Smooth muscle cell (in vitro differentiated cells): ENCODE results near the gene MBTD1. TPM values are rescaled to one million over a fixed set of nuclear protein-coding genes. Genes with fewer than 3 reads are reported as not detected.

ENCODE experiments used
- DNase-seq: peaks from one replicate; lab custom pipeline; 2025; ENCODE audit not compliant: unreplicated experiment; lab: John Stamatoyannopoulos, UW
- H2AFZ ChIP-seq: fragments of 200-600 bp; sonication (generic); 2 replicates; pipeline ENCODE4 v1.6.0; 2016; ENCODE audit warnings: antibody characterized with exemption, low read depth, mild to moderate bottlenecking
- H3F3A ChIP-seq: fragments of 200-600 bp; sonication (generic); 2 replicates; pipeline ENCODE4 v1.6.0; 2017; ENCODE audit warnings: antibody characterized with exemption, low read depth
- H3K27ac ChIP-seq: fragments of 200-600 bp; sonication (generic); 2 replicates; pipeline ENCODE4 v1.5.1; 2016; ENCODE audit warnings: low read depth, mild to moderate bottlenecking
- H3K27me3 ChIP-seq: fragments of 200-600 bp; sonication (generic); 2 replicates; pipeline ENCODE4 v1.6.1; 2016; ENCODE audit warnings: low read depth, mild to moderate bottlenecking
- H3K36me3 ChIP-seq: fragments of 200-600 bp; sonication (generic); 2 replicates; pipeline ENCODE4 v1.5.1; 2016; ENCODE audit warnings: low read depth
- H3K4me1 ChIP-seq: fragments of 200-600 bp; sonication (generic); 2 replicates; pipeline ENCODE4 v1.5.1; 2016; ENCODE audit warnings: low read depth
- H3K4me2 ChIP-seq: fragments of 200-600 bp; sonication (generic); 2 replicates; pipeline ENCODE4 v1.6.0; 2016; ENCODE audit warnings: mild to moderate bottlenecking
- H3K4me3 ChIP-seq: fragments of 200-600 bp; sonication (generic); 2 replicates; pipeline ENCODE4 v1.5.1; 2016; ENCODE audit warnings: mild to moderate bottlenecking
- H3K79me2 ChIP-seq: fragments of 200-600 bp; sonication (generic); 2 replicates; pipeline ENCODE4 v1.6.0; 2016; ENCODE audit warnings: low read depth, mild to moderate bottlenecking
- H3K9ac ChIP-seq: fragments of 200-600 bp; sonication (generic); 2 replicates; pipeline ENCODE4 v1.6.0; 2016; ENCODE audit warnings: low read depth
- H3K9me3 ChIP-seq: fragments of 200-600 bp; sonication (generic); replicated peaks from 2 replicates; pipeline ENCODE4 v1.5.1; 2016; ENCODE audit warnings: low read depth
- H4K20me1 ChIP-seq: fragments of 200-600 bp; sonication (generic); 2 replicates; pipeline ENCODE4 v1.6.0; 2016; ENCODE audit warnings: low read depth
- CTCF ChIP-seq: fragments of 200-600 bp; sonication (generic); IDR thresholded peaks from 2 replicates; pipeline ENCODE4 v1.5.1; 2017; ENCODE audit warnings: borderline replicate concordance, mild to moderate bottlenecking, antibody characterized with exemption; ENCODE audit not compliant: insufficient read depth, poor library complexity, severe bottlenecking
- WGBS: methylation state at CpG from one replicate; pipeline ENCODE4 v1.1.7; 2016; ENCODE audit warnings: low lambda C conversion rate; 5-methylcytosine and 5-hydroxymethylcytosine counted together
- polyA plus RNA-seq: library from polyadenylated mRNA; unstranded; fragments of >200 nt; fragmentation: Nextera tagmentation; extraction: Ambion mirVana; gene quantifications from 2 replicates; pipeline ENCODE4 v1.2.1, GENCODE V29; 2016
- total RNA-seq: library from RNA; depleted of rRNA; stranded (reverse); fragments of >200 nt; gene quantifications from 2 replicates; pipeline ENCODE4 v1.2.3, GENCODE V29; 2014

MBTD1 gene
- total and polyA plus RNA-seq, 2 experiments from 2014 or later, result 1.3 to 11.3 TPM

GRCh38 chr17:51256101-51256500 lies 3.7 kb downstream of the MBTD1 start:
- H3K9ac ChIP-seq, result no peak overlapping the region
- no peak overlapping the region for H3K4me2 ChIP-seq
- no peak overlapping the region for H3K4me3 ChIP-seq
- no peaks in the 10 kb centered on the region for H3K27me3 ChIP-seq
- H3F3A ChIP-seq, result no peaks in the 10 kb centered on the region
- no peak overlapping the region for H3K27ac ChIP-seq
- H2AFZ ChIP-seq, result no peak overlapping the region
- H4K20me1 ChIP-seq, result peaks cover 28% of the 10 kb centered on the region
- TF ChIP-seq CTCF, result no peak
- H3K79me2 ChIP-seq, result peaks cover 82% of the 10 kb centered on the region
- 97% methylated on average over 3 of the region's 3 CpGs for WGBS
- no peak for DNase-seq
- peaks cover 6% of the 10 kb centered on the region for H3K36me3 ChIP-seq
- H3K9me3 ChIP-seq, result no peaks in the 10 kb centered on the region
- H3K4me1 ChIP-seq, result peaks cover 19% of the 10 kb centered on the region

- no peak for TF ChIP-seq CTCF
- Histone ChIP-seq H3K27me3 (no peaks in the 10 kb centered on the region), H3K4me2 (no peak overlapping the region), H3K36me3 (peaks cover 6% of the 10 kb centered on the region), H3F3A (no peaks in the 10 kb centered on the region), H3K4me3 (no peak overlapping the region), H4K20me1 (peaks cover 26% of the 10 kb centered on the region), H3K4me1 (peaks cover 19% of the 10 kb centered on the region), H3K27ac (no peak overlapping the region), H3K79me2 (peaks cover 80% of the 10 kb centered on the region), H2AFZ (no peak overlapping the region), H3K9ac (no peak overlapping the region), H3K9me3 (no peaks in the 10 kb centered on the region)
- 97% methylated on average over 6 of the region's 6 CpGs for WGBS
- no peak for DNase-seq
Measured at GRCh38 chr17:51255673-51256072, 4.2 kb downstream of the MBTD1 start.

- Histone ChIP-seq H3K27ac (no peak overlapping the region), H3K9me3 (no peaks in the 10 kb centered on the region), H3K4me1 (no peaks in the 10 kb centered on the region), H3K9ac (no peak overlapping the region), H4K20me1 (peaks cover 5% of the 10 kb centered on the region), H3K4me2 (no peak overlapping the region), H2AFZ (no peak overlapping the region), H3K79me2 (peaks cover 42% of the 10 kb centered on the region), H3K36me3 (peaks cover 6% of the 10 kb centered on the region), H3K4me3 (no peak overlapping the region), H3K27me3 (no peaks in the 10 kb centered on the region), H3F3A (no peaks in the 10 kb centered on the region)
- no peak for DNase-seq
- no peak for TF ChIP-seq CTCF
Measured at GRCh38 chr17:51251010-51251409, 8.8 kb downstream of the MBTD1 start.

GRCh38 chr17:51250314-51250840 lies 9.5 kb downstream of the MBTD1 start:
- Histone ChIP-seq H3K9me3 (no peaks in the 10 kb centered on the region), H2AFZ (no peak overlapping the region), H3K27me3 (no peaks in the 10 kb centered on the region), H3K36me3 (peaks cover 3% of the 10 kb centered on the region), H3K27ac (no peak overlapping the region), H3K4me3 (no peak overlapping the region), H3K79me2 (peaks cover 36% of the 10 kb centered on the region), H3K9ac (no peak overlapping the region), H4K20me1 (no peaks in the 10 kb centered on the region), H3K4me2 (no peak overlapping the region), H3F3A (no peaks in the 10 kb centered on the region), H3K4me1 (no peaks in the 10 kb centered on the region)
- DNase-seq, result no peak
- WGBS, result 98% methylated on average over 3 of the region's 3 CpGs
- TF ChIP-seq CTCF, result no peak
